Endothelial cell of umbilical vein (primary cell): ENCODE data around the gene SLC35A3.

Experiments
- CTCF ChIP-seq, 2 donors: IDR thresholded peaks; 1 replicate in 1 of 2; 2 replicates in 1 of 2; pipeline ENCODE4 v1.5.1; 2011; ENCODE audit warnings: low read length in 2 of 2, mild to moderate bottlenecking in 2 of 2, moderate library complexity in 2 of 2, control low read depth in 1 of 2, inconsistent platforms in 1 of 2, low read depth in 1 of 2; ENCODE audit not compliant: insufficient read depth in 1 of 2; ENCODE audit errors: extremely low read depth in 1 of 2
- EZH2 ChIP-seq: IDR thresholded peaks from 2 replicates; pipeline ENCODE4 v1.6.1; 2012; ENCODE audit warnings: borderline replicate concordance, low read depth, mild to moderate bottlenecking, moderate library complexity, low read length, inconsistent platforms; ENCODE audit not compliant: severe bottlenecking
- FOS ChIP-seq: IDR thresholded peaks from 2 replicates; pipeline ENCODE4 v1.6.1; 2011; ENCODE audit warnings: mild to moderate bottlenecking, low read length, moderate library complexity, borderline replicate concordance; ENCODE audit not compliant: insufficient read depth
- POLR2A ChIP-seq: IDR thresholded peaks from 2 replicates; pipeline ENCODE4 v1.6.1; 2012; ENCODE audit warnings: low read depth, mild to moderate bottlenecking, control low read depth, low read length
- POLR2AphosphoS5 ChIP-seq: IDR thresholded peaks from 2 replicates; pipeline ENCODE4 v1.6.1; 2012; ENCODE audit warnings: low read depth, mild to moderate bottlenecking, control low read depth, low read length, moderate library complexity; ENCODE audit not compliant: insufficient read depth

GRCh38 chr1:100036718-100037655, 67.2 kb downstream of the SLC35A3 start:
- no peak for TF ChIP-seq POLR2AphosphoS5
- no peak for TF ChIP-seq POLR2A
- TF ChIP-seq CTCF (IDR thresholded peaks at IDR 0.05; ENCODE audit: extremely low read depth in 1 of 2, insufficient read depth in 1 of 2, low read depth in 1 of 2, low read length in 2 of 2) = no peak
- TF ChIP-seq EZH2 = no peak
- TF ChIP-seq FOS = no peak
